Left lobe of liver (tissue), 2 donors: ENCODE measurements around the gene NHP2. TPM values are rescaled to one million over a fixed set of nuclear protein-coding genes. Genes with fewer than 3 reads are reported as not detected.

Experiments used
- ATAC-seq: fragments of 200-7000 bp; cut with Tn5 transposase; one replicate; pipeline ENCODE4 v1.9.1; 2020; ENCODE audit warnings: mild to moderate bottlenecking, moderate library complexity
- DNase-seq: peaks from one replicate; pipeline ENCODE4 v3.0.0-alpha.2; 2020; ENCODE audit warnings: low spot score
- total RNA-seq: library from RNA; stranded (reverse); gene quantifications from one replicate; pipeline ENCODE4 v1.2.1, GENCODE V29; 2021
- donor health status: DM: no; HTN: no; CAD: no; lungs with moderate emphysema.
- donor health status: DM: no; HTN: yes; CAD: no.

The NHP2 gene
- total RNA-seq, 1 donor from 2014 or later: 45.6 TPM

DNA sequence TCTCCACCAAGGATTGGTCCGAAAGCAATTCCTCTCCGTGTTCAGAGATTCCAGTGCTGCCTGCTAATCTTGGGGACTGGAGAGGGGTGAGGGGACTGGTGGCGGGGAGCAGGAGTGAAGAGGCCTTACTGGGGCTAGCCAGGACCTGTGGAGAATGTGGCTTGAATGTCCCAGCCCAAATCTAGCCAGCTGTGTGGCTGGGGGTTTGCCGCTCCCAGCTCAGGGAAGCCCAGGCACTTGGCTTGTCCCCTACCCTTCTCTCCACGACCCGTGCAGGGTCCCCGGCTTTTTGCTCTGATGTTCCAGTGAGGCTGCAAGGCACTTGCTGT lies 37.9 kb downstream of the NHP2 start:
- DNase-seq (no peak), ATAC-seq (no peak)

DNA sequence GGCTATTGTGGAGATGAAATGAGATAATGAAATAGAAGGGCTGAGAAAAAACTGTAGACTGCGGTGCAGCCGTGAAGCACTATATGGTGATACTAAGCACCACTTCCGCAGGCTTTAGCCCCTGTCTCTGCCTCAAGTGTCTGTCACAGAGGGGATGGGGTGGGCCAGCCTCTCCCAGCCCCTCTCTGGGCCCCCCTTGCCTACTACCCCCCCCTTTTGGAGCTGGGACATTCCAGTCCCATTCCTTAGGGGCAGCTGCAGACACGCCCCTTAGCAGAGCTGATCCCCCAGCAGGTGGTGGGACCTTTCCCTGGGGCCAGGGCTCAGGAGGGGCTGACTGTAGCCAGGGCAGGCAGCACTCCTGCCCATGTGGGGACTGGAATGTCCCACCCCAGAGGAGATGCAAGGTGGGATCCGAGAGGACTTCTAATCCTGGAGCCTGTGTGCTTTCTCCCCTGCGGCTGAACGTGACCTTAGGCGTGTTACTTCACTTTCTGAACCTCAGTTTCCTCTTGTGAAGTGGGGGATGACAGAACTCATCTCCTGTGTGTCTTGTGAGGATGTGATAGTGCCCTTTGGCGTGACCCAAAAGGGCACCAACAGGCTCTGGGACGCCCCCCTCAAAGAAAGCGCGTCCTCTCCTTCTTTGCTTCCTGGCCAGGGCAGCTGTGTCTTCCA lies 38.4 kb downstream of the NHP2 start:
- no peak for DNase-seq
- no peak for ATAC-seq

DNA sequence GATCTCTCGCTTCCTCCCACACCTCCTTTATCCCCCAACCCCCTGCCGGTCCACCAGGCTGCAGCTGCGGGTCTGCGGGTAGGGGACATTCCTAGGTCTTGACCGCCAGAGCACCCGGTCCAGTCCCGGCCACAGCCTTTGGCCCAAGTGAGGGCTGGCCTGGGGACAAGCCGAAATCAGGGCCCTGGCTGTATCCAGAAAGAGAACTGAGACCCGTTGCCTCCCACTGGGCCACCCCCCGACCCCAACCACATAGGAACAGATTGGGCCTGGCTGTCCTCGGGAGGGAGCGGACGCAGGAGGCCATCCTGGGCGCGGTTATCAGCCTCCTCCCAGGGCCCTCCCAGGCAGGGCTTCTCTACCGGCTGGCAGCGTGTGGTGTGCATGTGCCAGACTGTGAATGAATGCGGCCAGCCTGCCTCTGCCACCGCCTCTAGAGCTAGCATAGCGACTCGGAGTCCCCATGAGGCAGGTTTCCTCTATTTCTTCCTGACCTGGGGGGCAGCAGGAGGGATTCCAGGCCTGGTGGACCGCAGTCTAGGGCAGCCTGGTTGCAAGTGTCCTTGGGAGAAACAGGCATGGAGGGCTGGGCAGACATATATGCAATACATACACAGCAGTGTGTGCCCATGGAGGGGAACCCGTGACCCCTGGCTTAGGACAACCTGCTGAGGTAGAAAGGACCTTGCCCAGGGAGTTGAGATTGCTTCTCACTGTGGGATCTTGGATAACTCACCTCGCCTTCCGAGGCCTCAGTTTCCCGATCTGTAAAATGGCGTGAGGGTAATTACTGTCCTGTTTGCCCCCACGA lies 39.2 kb downstream of the NHP2 start:
- DNase-seq (no peak), ATAC-seq (peak; percentile 47)

DNA sequence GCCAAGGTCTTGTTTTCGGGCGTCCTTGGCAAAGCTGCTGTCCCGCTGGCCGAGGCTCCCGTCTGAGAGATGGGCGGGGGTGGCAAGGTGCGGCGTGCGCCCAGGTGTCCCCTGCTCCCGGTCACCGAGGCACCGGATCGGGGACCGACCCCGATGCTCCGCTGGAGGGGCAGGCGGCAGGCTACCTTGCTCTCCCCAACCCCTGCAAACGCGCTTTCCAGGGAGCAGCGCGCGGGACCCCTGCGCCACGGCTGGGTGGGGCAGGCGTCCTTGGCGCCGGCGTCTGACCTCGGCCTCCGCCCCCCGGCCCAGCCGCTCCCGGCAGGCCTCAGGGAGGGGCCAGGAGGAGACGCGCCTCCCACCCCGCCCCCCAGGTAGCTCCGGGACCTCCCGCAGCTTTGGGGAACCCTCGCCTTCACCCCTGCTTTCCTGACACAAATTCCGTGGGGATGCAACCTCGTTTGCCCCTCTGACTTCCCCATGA lies 39.8 kb downstream of the NHP2 start:
- no peak for ATAC-seq
- DNase-seq: no peak

DNA sequence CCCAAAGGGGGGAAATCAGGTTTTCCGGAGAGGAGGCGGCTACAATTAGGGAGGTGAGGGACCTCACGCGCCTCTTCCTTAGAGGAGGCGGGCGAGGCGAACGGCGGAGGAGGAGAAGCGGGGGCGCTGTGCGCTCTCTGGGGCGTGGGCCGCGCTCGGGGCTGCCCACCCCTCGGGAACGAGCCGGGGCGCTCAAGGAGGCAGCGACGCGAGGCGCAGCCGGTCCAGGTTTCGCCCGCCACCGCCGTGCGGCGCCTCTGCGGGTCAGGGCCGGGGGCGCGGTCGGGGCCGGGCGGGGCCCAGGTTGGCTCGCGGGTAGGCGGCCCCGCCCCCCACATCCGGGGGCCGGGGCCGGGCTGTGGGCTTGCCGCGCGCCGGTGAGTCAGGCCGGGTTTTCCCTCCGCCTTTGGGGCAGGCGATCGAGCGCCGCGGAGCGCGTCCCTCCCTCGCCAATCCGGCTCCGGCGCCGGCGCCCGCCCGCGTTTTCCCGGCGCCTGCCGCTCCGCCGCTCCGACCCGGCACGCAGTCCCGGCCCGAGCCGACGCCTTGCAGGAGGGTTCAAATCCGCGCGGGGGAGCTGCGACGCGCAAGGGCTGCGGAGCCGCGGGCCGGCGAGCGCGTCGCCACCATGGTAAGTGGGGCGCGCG lies 40.4 kb downstream of the NHP2 start, which contains the start of gene N4BP3:
TSS of gene N4BP3 (plus strand) at position 392 of the 647 bp plus-strand sequence. CDS start 6,052 bp downstream, outside the sequence.
- DNase-seq (no peak), ATAC-seq (peak; percentile 38)

DNA sequence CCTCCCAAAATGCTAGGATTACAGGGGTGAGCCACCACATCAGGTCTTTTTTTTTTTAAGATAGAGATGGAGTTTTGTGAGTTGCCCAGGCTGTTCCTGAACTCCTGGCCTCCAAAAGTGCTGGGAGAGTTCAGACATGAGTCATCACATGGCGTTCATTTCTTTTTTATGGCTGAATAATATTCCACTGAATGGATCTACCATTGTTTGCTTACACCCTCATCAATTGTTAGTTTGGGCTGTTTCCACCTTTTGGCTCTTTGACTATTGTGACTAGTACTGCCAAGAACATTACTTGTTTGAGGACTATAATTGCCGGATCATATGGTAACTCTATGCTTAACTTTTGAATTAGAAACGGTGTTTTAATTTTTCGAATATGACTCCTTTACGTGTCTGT lies 41.1 kb downstream of the NHP2 start:
- ATAC-seq: no peak
- no peak for DNase-seq

DNA sequence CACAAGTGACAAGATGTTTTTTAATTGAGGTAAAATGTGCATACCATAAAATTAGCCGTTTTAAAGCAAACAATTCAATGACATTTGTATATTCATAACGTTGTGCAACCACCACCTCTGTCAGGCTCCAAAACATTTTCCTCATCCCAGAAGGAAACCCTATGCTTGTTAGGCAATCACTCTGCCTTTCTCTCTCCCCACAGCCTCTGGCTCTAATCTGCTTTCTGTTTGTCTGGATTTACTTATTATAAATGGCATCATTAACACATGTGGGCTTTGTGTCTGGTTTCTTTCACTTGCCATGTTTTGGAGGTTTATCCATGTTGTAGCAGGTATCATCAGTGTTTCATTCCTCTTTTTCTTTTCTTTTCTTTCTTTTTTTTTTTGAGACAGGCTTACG lies 41.8 kb downstream of the NHP2 start:
- no peak for DNase-seq
- ATAC-seq: no peak

DNA sequence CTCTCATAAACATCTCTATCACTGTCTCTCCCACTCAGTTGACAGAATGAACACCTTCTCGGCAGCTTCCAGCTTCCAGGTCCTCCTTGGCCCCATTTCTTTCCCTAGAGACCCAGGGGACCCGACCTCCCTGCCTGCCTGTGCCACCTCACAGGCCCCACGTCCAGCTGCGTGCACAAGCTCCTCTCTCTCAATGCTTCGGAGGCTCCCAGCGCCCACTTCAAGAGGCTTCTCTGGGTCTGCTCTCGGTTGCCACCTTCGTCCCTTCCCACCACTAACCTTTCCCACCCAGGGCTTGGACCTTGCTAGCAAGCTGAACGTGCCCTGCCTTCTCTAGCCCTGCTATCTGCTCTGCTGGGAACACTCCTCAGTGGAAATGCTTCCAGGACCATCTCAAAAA lies 43.2 kb downstream of the NHP2 start:
- ATAC-seq (no peak), DNase-seq (no peak)

DNA sequence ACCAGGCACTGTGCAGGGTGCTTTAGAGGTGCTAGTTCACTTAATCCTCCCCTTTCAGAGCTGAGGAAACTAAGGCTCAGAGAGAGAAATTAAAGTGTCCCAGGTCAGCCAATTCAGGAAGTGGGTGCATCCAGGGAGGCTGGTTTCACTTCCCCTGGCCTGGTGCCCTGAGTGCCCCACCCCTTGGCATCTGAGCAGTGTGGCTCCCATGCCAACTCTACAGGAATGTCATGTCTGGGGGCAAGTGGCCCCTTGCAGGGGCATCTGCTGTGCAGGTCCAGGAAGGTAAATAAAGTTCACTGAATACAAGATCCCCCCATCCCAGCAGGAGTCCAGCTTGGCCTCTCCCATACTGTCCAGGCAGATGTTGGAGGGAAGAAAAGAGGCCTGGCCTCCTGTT lies 44.7 kb downstream of the NHP2 start:
- ATAC-seq: no peak
- no peak for DNase-seq

DNA sequence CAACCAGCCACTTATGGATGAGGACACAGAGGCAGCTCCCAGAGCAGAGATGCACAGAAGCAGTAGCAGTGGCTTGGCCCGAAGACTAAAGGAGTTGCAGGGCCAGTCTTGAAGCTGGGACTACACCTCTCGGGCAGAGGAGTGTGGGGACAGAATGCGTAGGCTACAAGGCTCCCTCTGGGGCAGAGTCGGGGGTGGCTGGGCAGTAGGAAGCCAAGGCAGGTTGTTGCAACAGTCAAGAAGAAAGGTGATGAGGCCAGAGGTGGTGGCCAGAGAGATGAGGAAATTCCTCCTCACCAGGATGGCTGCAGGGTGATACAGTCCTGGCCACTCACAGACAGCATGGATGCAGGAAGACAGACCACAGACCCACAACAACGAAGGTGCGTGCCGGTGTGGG lies 45.2 kb downstream of the NHP2 start:
- ATAC-seq (no peak), DNase-seq (no peak)

DNA sequence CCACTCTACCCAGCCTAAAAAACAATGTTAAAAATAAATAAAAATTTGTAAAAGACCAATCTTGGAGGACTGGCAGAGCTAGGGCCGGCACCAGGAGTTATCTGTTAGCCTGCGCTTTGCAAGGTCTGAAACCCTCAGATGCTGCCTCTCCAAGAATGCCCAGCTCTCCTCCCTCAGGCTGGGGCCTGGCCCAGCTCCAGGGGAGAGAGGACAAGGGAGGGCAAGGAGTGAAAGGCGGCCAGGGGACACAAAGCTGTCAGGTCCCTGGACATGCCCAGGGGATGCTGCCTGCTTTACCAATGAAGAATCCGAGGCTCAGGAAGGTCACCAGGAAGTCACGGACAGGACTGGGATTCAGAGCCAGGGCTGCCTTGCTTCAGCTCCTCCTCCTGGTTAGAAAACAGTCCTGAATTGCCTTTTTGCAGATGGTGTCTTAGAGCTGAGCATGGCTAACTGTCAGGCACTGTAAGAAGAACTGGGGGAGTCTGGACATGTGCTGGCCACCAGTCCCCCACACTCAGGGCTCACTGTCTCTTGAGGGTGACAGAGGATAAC lies 45.9 kb downstream of the NHP2 start:
- DNase-seq (no peak), ATAC-seq (no peak)

DNA sequence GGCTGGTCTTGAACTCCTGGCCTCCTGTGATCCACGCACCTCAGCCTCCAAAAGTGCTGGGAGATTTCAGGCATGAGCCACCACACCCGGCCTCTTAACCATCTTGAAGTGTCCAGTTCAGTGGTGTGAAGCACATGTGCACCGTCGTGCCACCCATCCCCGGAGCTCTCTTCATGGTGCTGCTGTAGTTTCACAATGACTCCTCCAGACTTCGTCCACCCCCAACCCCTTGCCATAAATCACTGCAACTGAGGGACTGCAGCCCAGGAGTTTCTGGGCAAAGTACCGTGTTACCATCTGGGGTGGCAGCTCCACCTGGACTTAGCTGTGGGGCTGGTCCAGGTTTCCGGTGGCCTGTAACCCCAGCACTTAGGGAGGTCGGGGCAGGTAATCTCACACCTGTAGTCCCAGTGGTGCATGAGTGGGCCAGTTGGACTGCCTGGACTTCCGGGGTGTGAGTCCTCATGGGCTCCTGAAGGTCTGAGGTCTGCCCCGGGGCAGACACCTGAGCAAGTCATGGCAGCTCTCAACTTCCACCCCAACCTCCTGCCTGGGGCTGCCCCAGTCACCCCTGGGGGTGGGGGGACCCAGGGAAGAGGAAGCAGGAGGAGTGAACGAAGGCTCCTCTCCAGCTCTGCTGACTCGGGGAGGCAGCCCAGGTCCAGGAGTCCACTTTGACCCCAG lies 47.0 kb downstream of the NHP2 start:
- no peak for ATAC-seq

DNA sequence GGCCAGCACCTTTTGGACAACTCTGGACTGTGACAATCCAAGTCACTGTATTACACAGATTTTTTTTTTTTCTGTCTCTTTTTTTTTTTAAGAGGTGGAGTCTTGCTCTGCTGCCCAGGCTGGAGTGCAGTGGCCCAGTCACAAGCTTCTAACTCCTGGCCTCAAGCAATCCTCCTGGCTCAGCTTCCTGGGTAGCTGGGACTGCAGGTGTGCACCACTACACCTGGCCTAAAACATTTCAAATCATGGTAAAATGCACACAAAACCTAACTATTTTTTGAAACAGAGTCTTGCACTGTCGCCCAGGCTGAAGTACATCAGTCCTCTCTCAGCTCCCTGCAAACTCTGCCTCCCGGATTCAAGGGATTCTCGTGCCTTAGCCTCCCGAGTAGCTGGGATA lies 47.6 kb downstream of the NHP2 start:
- DNase-seq (no peak), ATAC-seq (no peak)

More for the DNA sequence above, 47.0 kb downstream of the NHP2 start:
- no peak for DNase-seq

DNA sequence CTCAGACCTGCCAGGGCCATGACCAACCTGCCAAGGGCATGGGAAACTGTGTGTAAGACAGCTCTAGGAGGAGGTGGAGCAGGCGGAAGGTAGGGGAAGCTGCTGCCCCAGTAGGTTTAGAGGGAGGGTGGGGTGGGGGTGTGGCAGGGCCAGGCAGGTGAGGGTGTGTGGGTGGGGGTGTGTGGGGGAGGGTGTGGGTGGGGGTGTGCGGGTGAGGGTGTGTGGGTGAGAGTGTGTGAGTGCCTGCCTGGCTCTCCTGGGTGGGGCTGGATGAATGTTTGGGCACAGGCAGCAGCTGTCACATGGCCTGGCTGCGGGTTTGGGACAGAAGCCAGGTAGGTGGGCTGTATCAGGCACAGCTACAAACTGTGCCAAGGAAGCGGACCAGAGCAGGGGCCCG lies 49.2 kb downstream of the NHP2 start:
- ATAC-seq (no peak), DNase-seq (no peak)

DNA sequence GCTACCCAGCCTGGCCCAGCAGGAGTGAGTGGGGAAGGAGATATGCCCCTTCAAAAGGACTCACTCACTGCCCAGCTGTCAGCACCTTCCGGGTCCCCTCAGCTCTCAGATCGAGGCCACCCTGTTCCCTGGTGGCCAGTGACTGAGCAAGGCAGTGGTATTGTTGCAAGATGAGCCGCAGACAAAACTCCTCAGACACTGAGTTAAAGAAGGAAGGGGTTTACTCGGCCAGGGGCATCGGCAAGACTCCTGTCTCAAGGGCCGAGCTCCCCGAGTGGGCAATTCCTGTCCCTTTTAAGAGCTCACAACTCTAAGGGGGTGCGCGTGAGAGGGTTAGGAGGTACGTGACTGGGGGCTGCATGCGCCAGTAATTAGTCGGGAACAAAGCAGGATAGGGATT lies 50.1 kb downstream of the NHP2 start:
- no peak for ATAC-seq
- DNase-seq: no peak

Other genes with a start within 250 kb of the NHP2 start
- gene PROP1, start 157.6 kb downstream of the NHP2 start, total RNA-seq: not detected
- 0.13 TPM for gene N4BP3, start 40.4 kb downstream of the NHP2 start, total RNA-seq
- 22.9 TPM for gene RMND5B, start 22.9 kb downstream of the NHP2 start, total RNA-seq
- not detected for gene GMCL2, start 33.5 kb upstream of the NHP2 start, total RNA-seq
- 56.1 TPM for gene HNRNPAB, start 50.6 kb upstream of the NHP2 start, total RNA-seq
- gene PHYKPL, start 78.9 kb upstream of the NHP2 start, total RNA-seq: 74.1 TPM